H9 (cell line): Measurements from ENCODE around the gene INSYN1. TPM values are rescaled to one million over a fixed set of nuclear protein-coding genes. Genes with fewer than 3 reads are reported as not detected.

Experiments
- DNase-seq: peaks from one replicate; pipeline ENCODE4 v3.0.0-alpha.2; 2017
- H2AFZ ChIP-seq: one replicate; pipeline ENCODE4 v1.6.1; 2013; ENCODE audit warnings: mild to moderate bottlenecking, low read length, control low read depth, moderate library complexity
- H2AK5ac ChIP-seq: 2 replicates; pipeline ENCODE4 v1.6.1; 2013; ENCODE audit warnings: low read length, control low read depth, mixed read lengths; ENCODE audit not compliant: insufficient read length
- H2BK120ac ChIP-seq: one replicate; pipeline ENCODE4 v1.6.1; 2013; ENCODE audit warnings: low read depth, mild to moderate bottlenecking, low read length, control low read depth, inconsistent platforms; ENCODE audit not compliant: poor library complexity, severe bottlenecking
- H2BK12ac ChIP-seq: 2 replicates; pipeline ENCODE4 v1.6.1; 2013; ENCODE audit warnings: low read length, control low read depth, mixed read lengths, low read depth; ENCODE audit not compliant: insufficient read length
- H2BK15ac ChIP-seq: 2 replicates; pipeline ENCODE4 v1.6.1; 2013; ENCODE audit warnings: low read depth, low read length, control low read depth
- H2BK20ac ChIP-seq: one replicate; pipeline ENCODE4 v1.6.1; 2013; ENCODE audit warnings: low read depth, mild to moderate bottlenecking, low read length, control low read depth, inconsistent platforms; ENCODE audit not compliant: poor library complexity, severe bottlenecking
- H2BK5ac ChIP-seq: 2 replicates; pipeline ENCODE4 v1.6.1; 2013; ENCODE audit warnings: low read length, control low read depth, mixed read lengths; ENCODE audit not compliant: insufficient read length
- H3K14ac ChIP-seq: 2 replicates; pipeline ENCODE4 v1.6.1; 2013; ENCODE audit warnings: low read length, control low read depth; ENCODE audit not compliant: insufficient read depth
- H3K18ac ChIP-seq: 2 replicates; pipeline ENCODE4 v1.6.1; 2013; ENCODE audit warnings: low read depth, mild to moderate bottlenecking, mixed read lengths, low read length, control low read depth; ENCODE audit not compliant: insufficient read length
- H3K23ac ChIP-seq: 2 replicates; pipeline ENCODE4 v1.6.1; 2013; ENCODE audit warnings: low read length, control low read depth, mixed read lengths, low read depth; ENCODE audit not compliant: insufficient read length
- H3K23me2 ChIP-seq: 2 replicates; pipeline ENCODE4 v1.6.1; 2013; ENCODE audit warnings: low read depth, mild to moderate bottlenecking, mixed read lengths, low read length, control low read depth; ENCODE audit not compliant: insufficient read length, poor library complexity, severe bottlenecking
- H3K27ac ChIP-seq: 2 replicates; pipeline ENCODE4 v1.5.1; 2013; ENCODE audit warnings: low read length, control low read depth, mixed read lengths, low read depth; ENCODE audit not compliant: insufficient read length
- H3K27me3 ChIP-seq: 2 replicates; pipeline ENCODE4 v1.6.1; 2013; ENCODE audit warnings: low read length, control low read depth, inconsistent platforms; ENCODE audit not compliant: insufficient read depth
- H3K4ac ChIP-seq: 2 replicates; pipeline ENCODE4 v1.6.1; 2013; ENCODE audit warnings: low read depth, mild to moderate bottlenecking, control low read depth, inconsistent platforms, low read length, moderate library complexity
- H3K4me1 ChIP-seq: 2 replicates; pipeline ENCODE4 v1.6.1; 2013; ENCODE audit warnings: low read length, control low read depth, inconsistent platforms; ENCODE audit not compliant: insufficient read depth
- H3K4me2 ChIP-seq: 2 replicates; pipeline ENCODE4 v1.6.1; 2013; ENCODE audit warnings: low read length, control low read depth, mixed read lengths; ENCODE audit not compliant: insufficient read length, insufficient read depth
- H3K56ac ChIP-seq: 2 replicates; pipeline ENCODE4 v1.6.1; 2013; ENCODE audit warnings: low read depth, mild to moderate bottlenecking, mixed read lengths, low read length, control low read depth; ENCODE audit not compliant: insufficient read length
- H3K79me1 ChIP-seq: 2 replicates; pipeline ENCODE4 v1.6.1; 2013; ENCODE audit warnings: low read depth, mild to moderate bottlenecking, moderate library complexity, low read length, control low read depth, inconsistent platforms; ENCODE audit not compliant: insufficient read depth, poor library complexity, severe bottlenecking
- H3K79me2 ChIP-seq: 2 replicates; pipeline ENCODE4 v1.6.1; 2013; ENCODE audit warnings: low read length, control low read depth, inconsistent platforms; ENCODE audit not compliant: insufficient read depth
- H3K9ac ChIP-seq: 2 replicates; pipeline ENCODE4 v1.6.1; 2013; ENCODE audit warnings: low read length, control low read depth, mixed read lengths; ENCODE audit not compliant: insufficient read length; ENCODE audit errors: extremely low read depth
- H3K9me3 ChIP-seq: one replicate; pipeline ENCODE4 v1.6.1; 2013; ENCODE audit warnings: low read depth, low read length, inconsistent platforms; ENCODE audit not compliant: control insufficient read depth
- H3T11ph ChIP-seq: one replicate; pipeline ENCODE4 v1.6.1; 2013; ENCODE audit warnings: mild to moderate bottlenecking, low read length, control low read depth, inconsistent platforms
- H4K20me1 ChIP-seq: one replicate; pipeline ENCODE4 v1.6.1; 2013; ENCODE audit not compliant: control insufficient read depth, insufficient read length, insufficient read depth
- H4K5ac ChIP-seq: 2 replicates; pipeline ENCODE4 v1.6.1; 2013; ENCODE audit warnings: low read depth, mild to moderate bottlenecking, mixed read lengths, low read length, control low read depth; ENCODE audit not compliant: insufficient read length
- H4K8ac ChIP-seq: replicated peaks from 2 replicates; pipeline ENCODE4 v1.6.1; 2013; ENCODE audit warnings: low read length, control low read depth, mixed read lengths, low read depth; ENCODE audit not compliant: insufficient read length
- H4K91ac ChIP-seq: 2 replicates; pipeline ENCODE4 v1.6.1; 2013; ENCODE audit warnings: low read depth, mild to moderate bottlenecking, moderate library complexity, mixed read lengths, low read length, control low read depth; ENCODE audit not compliant: insufficient read length
- H3K27ac Mint-ChIP-seq, 3 experiments: 2 replicates in 2 of 3; 3 replicates in 1 of 3; pipeline ENCODE4 v1.8.0; 2020 to 2021; ENCODE audit warnings: mixed read lengths in 3 of 3, mild to moderate bottlenecking in 1 of 3, moderate library complexity in 1 of 3
- H3K27me3 Mint-ChIP-seq: 2 replicates; pipeline ENCODE4 v1.8.0; 2021; ENCODE audit warnings: low read depth, mild to moderate bottlenecking, moderate library complexity, mixed read lengths
- H3K36me3 Mint-ChIP-seq, 3 experiments: 2 replicates in 2 of 3; 3 replicates in 1 of 3; pipeline ENCODE4 v1.8.0; 2020 to 2021; ENCODE audit warnings: low read depth in 3 of 3, mixed read lengths in 3 of 3; ENCODE audit not compliant: insufficient read depth in 1 of 3
- H3K4me1 Mint-ChIP-seq, 2 experiments: 2 replicates each; pipeline ENCODE4 v1.8.0; 2020; ENCODE audit warnings: mixed read lengths in 2 of 2
- H3K4me3 Mint-ChIP-seq, 2 experiments: 2 replicates in 1 of 2; 3 replicates in 1 of 2; pipeline ENCODE4 v1.8.0; 2020 to 2021; ENCODE audit warnings: mild to moderate bottlenecking in 2 of 2, mixed read lengths in 2 of 2, moderate library complexity in 1 of 2
- H3K9me3 Mint-ChIP-seq, 2 experiments: 2 replicates in 1 of 2; 3 replicates in 1 of 2; pipeline ENCODE4 v1.8.0; 2020; ENCODE audit warnings: mild to moderate bottlenecking in 2 of 2, mixed read lengths in 2 of 2, moderate library complexity in 1 of 2
- CTCF ChIP-seq: fragments of 200-600 bp; sonication (generic); conservative IDR thresholded peaks from 3 replicates; pipeline ENCODE4 v1.8.0; 2021; ENCODE audit warnings: antibody characterized with exemption, mild to moderate bottlenecking
- WGBS: extraction: QIAGEN DNeasy Blood & Tissue Kit; methylation state at CpG from one replicate; pipeline ENCODE4 v1.1.7; 2013; ENCODE audit warnings: missing lambda C conversion rate, low lambda C conversion rate, mixed read lengths; ENCODE audit not compliant: insufficient read length; ENCODE audit errors: extremely low coverage; 5-methylcytosine and 5-hydroxymethylcytosine counted together
- total RNA-seq: library from RNA; stranded (reverse); gene quantifications from 2 replicates; pipeline ENCODE4 v1.2.1, GENCODE V29; 2021

INSYN1 gene
- total RNA-seq, 1 experiment from 2014 or later, result 1.9 TPM

- Histone ChIP-seq H2AK5ac (no peak overlapping the region), H4K20me1 (no peaks in the 10 kb centered on the region), H2BK120ac (no peak overlapping the region), H3K4ac (no peak overlapping the region), H3T11ph (no peak overlapping the region), H3K4me1 (peaks cover 10% of the 10 kb centered on the region), H3K23me2 (peaks cover 6% of the 10 kb centered on the region), H3K56ac (no peak overlapping the region), H2BK5ac (no peak overlapping the region), H3K27ac (no peak overlapping the region), H4K8ac (no peak overlapping the region), H2BK15ac (no peak overlapping the region), H3K9ac (no peak overlapping the region), H3K9me3 (no peaks in the 10 kb centered on the region), H3K14ac (no peak overlapping the region; the same call in 1 of the 2 replicates), H4K91ac (no peak overlapping the region), H4K5ac (no peak overlapping the region), H2BK20ac (no peak overlapping the region), H3K23ac (no peak overlapping the region), H3K18ac (no peak overlapping the region), H3K27me3 (peaks cover 2% of the 10 kb centered on the region; the same call in 1 of the 2 replicates), H2BK12ac (no peak overlapping the region), H3K79me1 (no peaks in the 10 kb centered on the region), H2AFZ (no peak overlapping the region), H3K4me2 (no peak overlapping the region), H3K79me2 (no peaks in the 10 kb centered on the region)
- no CpG with 5 or more reads among the region's 5 CpGs for WGBS
- Mint-ChIP-seq H3K9me3 (no peaks in the 10 kb centered on the region), H3K4me3 (no peak overlapping the region), H3K36me3 (no peaks in the 10 kb centered on the region), H3K27me3 (peaks cover 30% of the 10 kb centered on the region), H3K27ac (no peak overlapping the region), H3K4me1 (peaks cover 17 to 19% of the 10 kb centered on the region in 2 experiments)
- DNase-seq, result no peak
- TF ChIP-seq CTCF, result no peak
Observed at GRCh38 chr15:73758461-73758860, 5.3 kb upstream of the INSYN1 start.
